ENCODE measurements around the gene AGAP1.

- TF ChIP-seq SIN3A (IDR thresholded peaks at IDR 0.05; ENCODE audit: borderline replicate concordance, insufficient read depth, low read length) (no peak), REST (IDR thresholded peaks at IDR 0.05; ENCODE audit: insufficient read depth in 1 of 2, low read depth in 2 of 2, low read length in 2 of 2) (no peak), POLR2AphosphoS5 (IDR thresholded peaks at IDR 0.05; ENCODE audit: low read depth, low read length) (no peak), FOXP2 (optimal IDR thresholded peaks at IDR 0.05; ENCODE audit: borderline replicate concordance, extremely low read depth, extremely low read length, insufficient read depth) (no peak), TAF1 (IDR thresholded peaks at IDR 0.05; ENCODE audit: borderline replicate concordance, insufficient read depth, low read length) (no peak)
Observed at GRCh38 chr2:235757212-235757611, 263.4 kb downstream of the AGAP1 start.
